ENCODE measurements around the gene TANK.

GRCh38 chr2:161246281-161246680, 86.1 kb downstream of the TANK start:
- TF ChIP-seq CTCF (IDR thresholded peaks at IDR 0.05) (no peak), POLR2A (IDR thresholded peaks at IDR 0.05) (no peak)

All from Peyer's patch (tissue), 4 donors.